GM12865 (cell line): ENCODE results near the gene GLRX.

Experiments used
- DNase-seq: peaks from one replicate; pipeline ENCODE4 v3.0.0; 2010; ENCODE audit warnings: low read depth
- H3K4me3 ChIP-seq: 2 replicates; pipeline ENCODE4 v1.5.1; 2011; ENCODE audit warnings: mild to moderate bottlenecking, low read depth, low read length, control low read depth
- CTCF ChIP-seq: IDR thresholded peaks from 2 replicates; pipeline ENCODE4 v1.5.1; 2011; ENCODE audit warnings: low read length, control low read depth, low read depth, inconsistent platforms; ENCODE audit not compliant: insufficient read depth; ENCODE audit errors: missing control alignments

Gene GLRX

DNA sequence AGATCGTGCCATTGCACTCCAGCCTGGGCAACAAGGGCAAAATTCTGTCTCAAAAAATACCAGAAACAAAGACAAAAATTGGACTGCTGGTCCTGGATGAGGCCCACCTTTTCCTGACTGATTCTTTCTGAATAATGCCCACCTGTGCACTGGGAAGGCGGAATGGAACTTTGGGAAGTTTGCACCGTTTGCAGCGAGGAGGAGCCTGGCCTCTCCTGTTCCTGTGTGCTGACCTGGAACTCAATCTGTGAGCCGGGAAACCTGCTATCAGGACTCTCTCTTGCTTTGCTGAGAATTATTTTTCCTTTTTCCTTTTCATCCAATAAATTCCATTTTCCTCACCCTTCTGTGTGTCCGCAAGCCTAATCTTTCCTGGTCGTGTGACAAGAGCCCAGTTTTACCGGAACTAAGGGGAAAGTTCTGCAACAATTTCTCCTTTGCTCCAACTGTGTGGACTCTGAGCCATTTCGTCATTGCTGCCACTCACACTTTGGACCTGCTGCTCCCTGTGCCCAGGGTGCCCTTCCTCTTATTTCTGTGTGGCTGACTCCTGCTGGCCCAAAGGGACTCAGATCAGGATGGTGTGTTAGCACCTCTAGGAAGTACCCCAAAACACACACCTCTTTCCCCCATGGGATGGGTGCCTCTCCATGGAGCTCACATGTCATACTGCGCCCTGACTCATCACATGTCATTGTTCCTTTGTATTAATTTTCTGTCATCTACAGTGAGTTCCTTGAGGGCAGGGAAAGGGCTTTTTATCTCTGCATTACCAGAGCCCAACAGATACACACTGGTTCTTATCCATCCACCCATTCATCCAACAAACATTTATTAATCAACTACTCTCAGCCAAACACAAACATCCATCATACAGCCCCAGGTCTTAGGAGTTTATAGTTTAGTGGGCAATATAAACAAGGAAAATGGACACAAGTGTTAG, 4.7 kb upstream of the GLRX start:
- no peak overlapping the region for H3K4me3 ChIP-seq
- no peak for TF ChIP-seq CTCF
- no peak for DNase-seq

DNA sequence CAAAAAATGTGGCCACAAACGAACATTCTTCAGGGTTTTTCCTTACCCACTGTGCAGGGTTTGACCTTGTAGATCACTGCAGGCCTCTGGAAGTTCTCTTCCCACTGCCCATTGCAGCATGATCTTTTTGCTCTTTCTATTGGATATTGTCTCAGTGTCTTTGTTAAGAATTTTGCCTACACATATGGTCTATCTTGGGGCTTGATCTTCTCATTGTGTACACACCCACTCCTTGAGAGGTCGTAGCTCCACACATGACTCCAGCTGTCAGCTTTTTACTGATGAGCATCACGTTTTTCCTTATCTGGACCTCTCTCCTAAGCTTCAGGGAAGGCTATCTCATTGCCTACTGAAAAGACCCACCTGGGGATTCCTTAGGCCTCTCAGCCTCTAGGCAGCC, 3.0 kb upstream of the GLRX start:
- TF ChIP-seq CTCF, result no peak
- no peak overlapping the region for H3K4me3 ChIP-seq
- DNase-seq, result no peak

DNA sequence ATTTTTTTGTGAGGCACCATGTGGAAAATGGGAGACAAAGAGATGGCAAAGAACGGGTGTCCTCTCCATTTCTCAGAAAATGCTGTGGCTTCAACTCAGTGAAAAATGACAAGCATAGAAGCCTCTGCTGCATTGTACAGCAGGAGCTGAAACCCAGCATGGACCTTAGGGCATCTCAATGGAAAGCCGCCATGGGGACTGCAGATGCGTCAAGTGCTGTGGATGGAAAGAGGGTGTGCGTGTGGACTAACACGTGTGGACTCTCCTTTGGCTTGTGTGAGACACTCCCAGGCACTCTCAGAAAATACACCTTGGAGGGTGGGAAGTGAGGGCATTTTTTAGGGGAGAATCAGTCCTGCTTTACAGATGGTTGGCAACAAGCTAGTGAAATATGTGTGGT, 2.2 kb upstream of the GLRX start:
- no peak for DNase-seq
- TF ChIP-seq CTCF, result no peak
- no peak overlapping the region for H3K4me3 ChIP-seq

GRCh38 chr5:95823738-95824609, 1.4 kb upstream of the GLRX start:
- H3K4me3 ChIP-seq, result peak overlapping the region; percentile 63
- peak; percentile 85 for DNase-seq
- no peak for TF ChIP-seq CTCF

GRCh38 chr5:95823218-95823737, 752 bp upstream of the GLRX start:
- peak; percentile 45 for DNase-seq
- H3K4me3 ChIP-seq, result peak overlapping the region; percentile 63
- no peak for TF ChIP-seq CTCF

- peak overlapping the region; percentile 63 for H3K4me3 ChIP-seq
- peak; percentile 87 for DNase-seq
- TF ChIP-seq CTCF, result no peak
These were observed 434 bp downstream of the GLRX start for GRCh38 chr5:95822043-95822541.
